Measurements from ENCODE around the gene HESX1. TPM values are rescaled to one million over a fixed set of nuclear protein-coding genes. Genes with fewer than 3 reads are reported as not detected.

The HESX1 gene
- total and polyA plus RNA-seq, 2 of the 8 experiments (the other 6 are each of a cell fraction or from before 2014, with no cell fraction given), result 7.1 to 12.0 TPM

- TF ChIP-seq CHD7 (IDR thresholded peaks at IDR 0.05; ENCODE audit: insufficient replicate concordance, low read length) (no peak), KDM4A (IDR thresholded peaks at IDR 0.05; ENCODE audit: low read depth, low read length, severe bottlenecking) (no peak), CHD2 (IDR thresholded peaks at IDR 0.05; ENCODE audit: low read length) (no peak), TAF7 (optimal IDR thresholded peaks at IDR 0.05; ENCODE audit: borderline replicate concordance, low read depth, low read length) (no peak), POLR2AphosphoS5 (IDR thresholded peaks at IDR 0.05; ENCODE audit: low read depth, low read length) (no peak), HDAC6 (IDR thresholded peaks at IDR 0.05; ENCODE audit: low read depth, low read length) (no peak), SP2 (IDR thresholded peaks at IDR 0.05; ENCODE audit: low read length) (no peak), NANOG (IDR thresholded peaks at IDR 0.05; ENCODE audit: insufficient read depth, low read depth, low read length, poor library complexity, severe bottlenecking) (no peak), ATF3 (IDR thresholded peaks at IDR 0.05; ENCODE audit: insufficient read depth, low read depth, low read length) (no peak), FOSL1 (IDR thresholded peaks at IDR 0.05; ENCODE audit: insufficient read depth, low read depth, low read length) (no peak)
These were observed 26.1 kb downstream of the HESX1 start (continued) for GRCh38 chr3:57173687-57174086.

Data from H1 (cell line).